SH-SY5Y (cell line): ENCODE data around the gene SPINK9.

Source experiments
- GATA2 ChIP-seq: IDR thresholded peaks from 2 replicates; pipeline ENCODE4 v1.6.1; 2011; ENCODE audit warnings: mild to moderate bottlenecking, low read depth, low read length
- GATA3 ChIP-seq: IDR thresholded peaks from 2 replicates; pipeline ENCODE4 v1.6.1; 2011; ENCODE audit warnings: low read depth, mild to moderate bottlenecking, low read length, moderate library complexity

GRCh38 chr5:148352696-148353095 lies 17.3 kb downstream of the SPINK9 start:
- TF ChIP-seq GATA2: no peak
- no peak for TF ChIP-seq GATA3
